WTC11 (cell line): ENCODE measurements around the gene TRMT44. TPM values are rescaled to one million over a fixed set of nuclear protein-coding genes. Genes with fewer than 3 reads are reported as not detected.

Source experiments
- ATAC-seq: fragments of 200-7000 bp; cut with Tn5 transposase; 2 replicates; pipeline ENCODE4 v1.10.0; 2021; ENCODE audit warnings: mild to moderate bottlenecking, moderate library complexity
- CTCF ChIA-PET: fragments of 300-600 bp; sonication (Branson Sonifier 250); formaldehyde crosslinking; loops from one replicate; lab custom pipeline; 2021; ENCODE audit warnings: antibody characterized with exemption; lab: Charles Lee
- POLR2A ChIA-PET: fragments of 350-600 bp; sonication (Branson Sonifier 250); formaldehyde crosslinking; loops from one replicate; lab custom pipeline; 2021; ENCODE audit warnings: antibody characterized with exemption; lab: Charles Lee
- DNase-seq: peaks from one replicate; pipeline ENCODE4 v3.0.0; 2021; ENCODE audit warnings: low spot score
- H3K27ac Mint-ChIP-seq: 2 replicates; pipeline ENCODE4 v1.8.0; 2021; ENCODE audit warnings: mixed read lengths
- H3K27me3 Mint-ChIP-seq: 2 replicates; pipeline ENCODE4 v1.8.0; 2021; ENCODE audit warnings: low read depth, mild to moderate bottlenecking, moderate library complexity, mixed read lengths
- H3K36me3 Mint-ChIP-seq: 2 replicates; pipeline ENCODE4 v1.8.0; 2021; ENCODE audit warnings: mixed read lengths
- H3K4me1 Mint-ChIP-seq: 2 replicates; pipeline ENCODE4 v1.8.0; 2022; ENCODE audit warnings: mixed read lengths
- H3K4me3 Mint-ChIP-seq: 2 replicates; pipeline ENCODE4 v1.8.0; 2021; ENCODE audit warnings: mild to moderate bottlenecking, moderate library complexity, mixed read lengths
- H3K9me3 Mint-ChIP-seq: 2 replicates; pipeline ENCODE4 v1.8.0; 2021; ENCODE audit warnings: mixed read lengths
- CBFB ChIP-seq: sonication (generic); formaldehyde crosslinking; IDR thresholded peaks from 2 replicates; pipeline ENCODE4 v1.8.1; 2022; ENCODE audit warnings: mild to moderate bottlenecking, low read depth, missing genetic modification reagents
- ESRRA ChIP-seq: sonication (generic); formaldehyde crosslinking; IDR thresholded peaks from 2 replicates; pipeline ENCODE4 v1.8.1; 2022; ENCODE audit warnings: mild to moderate bottlenecking, missing genetic modification reagents, borderline replicate concordance
- FOXP1 ChIP-seq: sonication (generic); formaldehyde crosslinking; IDR thresholded peaks from 2 replicates; pipeline ENCODE4 v1.8.0; 2022; ENCODE audit warnings: missing genetic modification reagents, mild to moderate bottlenecking, moderate library complexity, borderline replicate concordance
- GRHL2 ChIP-seq: fragments of 250-450 bp; sonication (Bioruptor Pico); IDR thresholded peaks from 2 replicates; pipeline ENCODE4 v1.8.0; 2022; ENCODE audit warnings: mild to moderate bottlenecking, moderate library complexity; ENCODE audit not compliant: insufficient replicate concordance, severe bottlenecking
- JAZF1 ChIP-seq: fragments of 250-450 bp; sonication (Bioruptor Pico); IDR thresholded peaks from 2 replicates; pipeline ENCODE4 v1.9.0; 2021; ENCODE audit warnings: moderate library complexity, mild to moderate bottlenecking, inconsistent platforms
- NR2C2 ChIP-seq: sonication (generic); formaldehyde crosslinking; IDR thresholded peaks from 2 replicates; pipeline ENCODE4 v1.8.0; 2022; ENCODE audit warnings: mild to moderate bottlenecking, missing genetic modification reagents
- PRRX2 ChIP-seq: fragments of 250-450 bp; sonication (Bioruptor Pico); IDR thresholded peaks from 2 replicates; pipeline ENCODE4 v1.8.0; 2021; ENCODE audit warnings: mild to moderate bottlenecking
- RORB ChIP-seq: fragments of 250-450 bp; sonication (Bioruptor Pico); IDR thresholded peaks from 2 replicates; pipeline ENCODE4 v1.9.0; 2021; ENCODE audit warnings: mild to moderate bottlenecking
- SMAD3 ChIP-seq: sonication (generic); formaldehyde crosslinking; IDR thresholded peaks from 2 replicates; pipeline ENCODE4 v1.8.0; 2022; ENCODE audit warnings: missing genetic modification reagents, mild to moderate bottlenecking, borderline replicate concordance
- ZBTB21 ChIP-seq: sonication (generic); formaldehyde crosslinking; IDR thresholded peaks from 2 replicates; pipeline ENCODE4 v1.8.1; 2023; ENCODE audit warnings: mild to moderate bottlenecking, missing genetic modification reagents, borderline replicate concordance
- ZNF121 ChIP-seq: sonication (generic); formaldehyde crosslinking; IDR thresholded peaks from 2 replicates; pipeline ENCODE4 v1.8.0; 2023; ENCODE audit warnings: missing genetic modification reagents
- ZNF263 ChIP-seq: sonication (generic); formaldehyde crosslinking; IDR thresholded peaks from 2 replicates; pipeline ENCODE4 v1.8.1; 2022; ENCODE audit warnings: low read depth, mild to moderate bottlenecking, moderate library complexity, missing genetic modification reagents
- total RNA-seq: library from RNA; stranded (reverse); gene quantifications from 3 replicates; pipeline ENCODE4 v1.2.3, GENCODE V29; 2021
- TF ChIP-seq, protein P1 (sequence below): sonication (generic); formaldehyde crosslinking; IDR thresholded peaks from 2 replicates; pipeline ENCODE4 v1.8.1; 2023; ENCODE audit warnings: mild to moderate bottlenecking, moderate library complexity, missing genetic modification reagents
- TF ChIP-seq, protein P2 (sequence below): fragments of 250-450 bp; sonication (Bioruptor Pico); IDR thresholded peaks from 2 replicates; pipeline ENCODE4 v1.9.0; 2021; ENCODE audit warnings: mild to moderate bottlenecking, borderline replicate concordance
- TF ChIP-seq, protein P3 (sequence below): sonication (generic); formaldehyde crosslinking; IDR thresholded peaks from 2 replicates; pipeline ENCODE4 v1.8.0; 2023; ENCODE audit warnings: mild to moderate bottlenecking, missing genetic modification reagents
- TF ChIP-seq, protein P4 (sequence below): sonication (generic); formaldehyde crosslinking; IDR thresholded peaks from 2 replicates; pipeline ENCODE4 v1.8.1; 2022; ENCODE audit warnings: mild to moderate bottlenecking, missing genetic modification reagents, moderate library complexity, borderline replicate concordance
- TF ChIP-seq, protein P5 (sequence below): sonication (generic); formaldehyde crosslinking; IDR thresholded peaks from 2 replicates; pipeline ENCODE4 v1.8.1; 2023; ENCODE audit warnings: mild to moderate bottlenecking, missing genetic modification reagents, moderate library complexity
- TF ChIP-seq, protein P6 (sequence below): sonication (generic); formaldehyde crosslinking; IDR thresholded peaks from 2 replicates; pipeline ENCODE4 v1.8.0; 2023; ENCODE audit warnings: missing genetic modification reagents, mild to moderate bottlenecking, borderline replicate concordance
- TF ChIP-seq, protein P7 (sequence below): sonication (generic); formaldehyde crosslinking; IDR thresholded peaks from 2 replicates; pipeline ENCODE4 v1.8.1; 2023; ENCODE audit warnings: mild to moderate bottlenecking, missing genetic modification reagents

The TRMT44 gene
- total RNA-seq, 1 experiment from 2014 or later, result 28.4 TPM

DNA sequence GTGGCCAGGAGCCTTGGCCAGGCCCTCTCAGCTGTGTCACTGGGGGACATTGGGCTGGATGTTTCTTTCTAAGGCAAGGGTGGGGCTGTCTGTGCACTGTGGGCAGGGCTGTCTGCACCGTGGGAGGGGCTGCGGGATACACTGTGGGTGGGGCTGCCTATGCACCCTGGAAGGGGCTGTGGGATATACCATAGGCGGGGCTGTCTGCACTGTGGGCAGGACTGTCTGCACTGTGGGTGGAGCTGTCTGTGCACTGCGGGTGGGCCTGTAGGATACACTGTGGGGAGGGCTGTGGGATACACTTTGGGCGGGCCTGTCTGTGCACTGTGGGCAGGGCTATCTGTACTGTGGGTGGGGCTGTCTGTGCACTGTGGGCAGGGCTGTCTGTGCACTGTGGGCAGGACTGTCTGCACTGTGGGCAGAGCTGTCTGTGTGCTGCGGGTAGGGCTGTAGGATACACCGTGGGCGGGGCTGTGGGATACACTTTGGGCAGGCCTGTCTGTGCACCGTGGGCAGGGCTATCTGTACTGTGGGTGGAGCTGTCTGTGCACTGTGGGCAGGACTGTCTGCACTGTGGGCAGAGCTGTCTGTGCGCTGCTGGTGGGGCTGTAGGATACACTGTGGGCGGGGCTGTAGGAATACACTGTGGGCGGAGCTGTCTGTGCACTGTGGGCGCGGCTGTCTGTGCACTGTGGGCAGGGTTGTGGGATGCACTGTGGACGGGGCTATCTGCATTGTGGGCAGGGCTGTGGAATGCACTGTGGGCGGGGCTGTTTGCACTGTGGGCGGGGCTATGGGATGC lies 31.1 kb upstream of the TRMT44 start:
- peaks cover 20% of the 10 kb centered on the region for H3K36me3 Mint-ChIP-seq
- ATAC-seq, result no peak
- H3K4me1 Mint-ChIP-seq, result peaks cover 9% of the 10 kb centered on the region
- H3K27ac Mint-ChIP-seq, result no peak overlapping the region
- H3K9me3 Mint-ChIP-seq, result peaks cover 13% of the 10 kb centered on the region
- ChIA-PET POLR2A (no interaction called here), CTCF (interaction anchor here (0.5 to 3.5 kb wide), 15 partner anchors 13 to 1666 kb away, joined by 3 to 25 read pairs (median 5); no protein-coding TSS in a partner anchor)
- no peak for DNase-seq
- H3K4me3 Mint-ChIP-seq, result no peak overlapping the region
- H3K27me3 Mint-ChIP-seq, result peaks cover 2% of the 10 kb centered on the region; the same call in 1 of the 2 replicates
- TF ChIP-seq, protein P1, sequence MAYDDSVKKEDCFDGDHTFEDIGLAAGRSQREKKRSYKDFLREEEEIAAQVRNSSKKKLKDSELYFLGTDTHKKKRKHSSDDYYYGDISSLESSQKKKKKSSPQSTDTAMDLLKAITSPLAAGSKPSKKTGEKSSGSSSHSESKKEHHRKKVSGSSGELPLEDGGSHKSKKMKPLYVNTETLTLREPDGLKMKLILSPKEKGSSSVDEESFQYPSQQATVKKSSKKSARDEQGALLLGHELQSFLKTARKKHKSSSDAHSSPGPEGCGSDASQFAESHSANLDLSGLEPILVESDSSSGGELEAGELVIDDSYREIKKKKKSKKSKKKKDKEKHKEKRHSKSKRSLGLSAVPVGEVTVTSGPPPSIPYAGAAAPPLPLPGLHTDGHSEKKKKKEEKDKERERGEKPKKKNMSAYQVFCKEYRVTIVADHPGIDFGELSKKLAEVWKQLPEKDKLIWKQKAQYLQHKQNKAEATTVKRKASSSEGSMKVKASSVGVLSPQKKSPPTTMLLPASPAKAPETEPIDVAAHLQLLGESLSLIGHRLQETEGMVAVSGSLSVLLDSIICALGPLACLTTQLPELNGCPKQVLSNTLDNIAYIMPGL (CRISPR knock-in tag), result no peak
- TF ChIP-seq, protein P2, sequence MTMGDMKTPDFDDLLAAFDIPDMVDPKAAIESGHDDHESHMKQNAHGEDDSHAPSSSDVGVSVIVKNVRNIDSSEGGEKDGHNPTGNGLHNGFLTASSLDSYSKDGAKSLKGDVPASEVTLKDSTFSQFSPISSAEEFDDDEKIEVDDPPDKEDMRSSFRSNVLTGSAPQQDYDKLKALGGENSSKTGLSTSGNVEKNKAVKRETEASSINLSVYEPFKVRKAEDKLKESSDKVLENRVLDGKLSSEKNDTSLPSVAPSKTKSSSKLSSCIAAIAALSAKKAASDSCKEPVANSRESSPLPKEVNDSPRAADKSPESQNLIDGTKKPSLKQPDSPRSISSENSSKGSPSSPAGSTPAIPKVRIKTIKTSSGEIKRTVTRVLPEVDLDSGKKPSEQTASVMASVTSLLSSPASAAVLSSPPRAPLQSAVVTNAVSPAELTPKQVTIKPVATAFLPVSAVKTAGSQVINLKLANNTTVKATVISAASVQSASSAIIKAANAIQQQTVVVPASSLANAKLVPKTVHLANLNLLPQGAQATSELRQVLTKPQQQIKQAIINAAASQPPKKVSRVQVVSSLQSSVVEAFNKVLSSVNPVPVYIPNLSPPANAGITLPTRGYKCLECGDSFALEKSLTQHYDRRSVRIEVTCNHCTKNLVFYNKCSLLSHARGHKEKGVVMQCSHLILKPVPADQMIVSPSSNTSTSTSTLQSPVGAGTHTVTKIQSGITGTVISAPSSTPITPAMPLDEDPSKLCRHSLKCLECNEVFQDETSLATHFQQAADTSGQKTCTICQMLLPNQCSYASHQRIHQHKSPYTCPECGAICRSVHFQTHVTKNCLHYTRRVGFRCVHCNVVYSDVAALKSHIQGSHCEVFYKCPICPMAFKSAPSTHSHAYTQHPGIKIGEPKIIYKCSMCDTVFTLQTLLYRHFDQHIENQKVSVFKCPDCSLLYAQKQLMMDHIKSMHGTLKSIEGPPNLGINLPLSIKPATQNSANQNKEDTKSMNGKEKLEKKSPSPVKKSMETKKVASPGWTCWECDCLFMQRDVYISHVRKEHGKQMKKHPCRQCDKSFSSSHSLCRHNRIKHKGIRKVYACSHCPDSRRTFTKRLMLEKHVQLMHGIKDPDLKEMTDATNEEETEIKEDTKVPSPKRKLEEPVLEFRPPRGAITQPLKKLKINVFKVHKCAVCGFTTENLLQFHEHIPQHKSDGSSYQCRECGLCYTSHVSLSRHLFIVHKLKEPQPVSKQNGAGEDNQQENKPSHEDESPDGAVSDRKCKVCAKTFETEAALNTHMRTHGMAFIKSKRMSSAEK (CRISPR knock-in tag), result no peak
- TF ChIP-seq, protein P3, sequence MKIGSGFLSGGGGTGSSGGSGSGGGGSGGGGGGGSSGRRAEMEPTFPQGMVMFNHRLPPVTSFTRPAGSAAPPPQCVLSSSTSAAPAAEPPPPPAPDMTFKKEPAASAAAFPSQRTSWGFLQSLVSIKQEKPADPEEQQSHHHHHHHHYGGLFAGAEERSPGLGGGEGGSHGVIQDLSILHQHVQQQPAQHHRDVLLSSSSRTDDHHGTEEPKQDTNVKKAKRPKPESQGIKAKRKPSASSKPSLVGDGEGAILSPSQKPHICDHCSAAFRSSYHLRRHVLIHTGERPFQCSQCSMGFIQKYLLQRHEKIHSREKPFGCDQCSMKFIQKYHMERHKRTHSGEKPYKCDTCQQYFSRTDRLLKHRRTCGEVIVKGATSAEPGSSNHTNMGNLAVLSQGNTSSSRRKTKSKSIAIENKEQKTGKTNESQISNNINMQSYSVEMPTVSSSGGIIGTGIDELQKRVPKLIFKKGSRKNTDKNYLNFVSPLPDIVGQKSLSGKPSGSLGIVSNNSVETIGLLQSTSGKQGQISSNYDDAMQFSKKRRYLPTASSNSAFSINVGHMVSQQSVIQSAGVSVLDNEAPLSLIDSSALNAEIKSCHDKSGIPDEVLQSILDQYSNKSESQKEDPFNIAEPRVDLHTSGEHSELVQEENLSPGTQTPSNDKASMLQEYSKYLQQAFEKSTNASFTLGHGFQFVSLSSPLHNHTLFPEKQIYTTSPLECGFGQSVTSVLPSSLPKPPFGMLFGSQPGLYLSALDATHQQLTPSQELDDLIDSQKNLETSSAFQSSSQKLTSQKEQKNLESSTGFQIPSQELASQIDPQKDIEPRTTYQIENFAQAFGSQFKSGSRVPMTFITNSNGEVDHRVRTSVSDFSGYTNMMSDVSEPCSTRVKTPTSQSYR (CRISPR knock-in tag), result no peak
- no peak for TF ChIP-seq FOXP1 (CRISPR knock-in tag)
- TF ChIP-seq CBFB, result no peak
- TF ChIP-seq ZNF263 (CRISPR knock-in tag), result no peak
- no peak for TF ChIP-seq SMAD3 (CRISPR knock-in tag)
- TF ChIP-seq, protein P4, sequence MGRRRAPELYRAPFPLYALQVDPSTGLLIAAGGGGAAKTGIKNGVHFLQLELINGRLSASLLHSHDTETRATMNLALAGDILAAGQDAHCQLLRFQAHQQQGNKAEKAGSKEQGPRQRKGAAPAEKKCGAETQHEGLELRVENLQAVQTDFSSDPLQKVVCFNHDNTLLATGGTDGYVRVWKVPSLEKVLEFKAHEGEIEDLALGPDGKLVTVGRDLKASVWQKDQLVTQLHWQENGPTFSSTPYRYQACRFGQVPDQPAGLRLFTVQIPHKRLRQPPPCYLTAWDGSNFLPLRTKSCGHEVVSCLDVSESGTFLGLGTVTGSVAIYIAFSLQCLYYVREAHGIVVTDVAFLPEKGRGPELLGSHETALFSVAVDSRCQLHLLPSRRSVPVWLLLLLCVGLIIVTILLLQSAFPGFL (CRISPR knock-in tag), result no peak
- TF ChIP-seq JAZF1 (CRISPR knock-in tag), result no peak
- TF ChIP-seq ESRRA (CRISPR knock-in tag), result no peak
- TF ChIP-seq, protein P5, sequence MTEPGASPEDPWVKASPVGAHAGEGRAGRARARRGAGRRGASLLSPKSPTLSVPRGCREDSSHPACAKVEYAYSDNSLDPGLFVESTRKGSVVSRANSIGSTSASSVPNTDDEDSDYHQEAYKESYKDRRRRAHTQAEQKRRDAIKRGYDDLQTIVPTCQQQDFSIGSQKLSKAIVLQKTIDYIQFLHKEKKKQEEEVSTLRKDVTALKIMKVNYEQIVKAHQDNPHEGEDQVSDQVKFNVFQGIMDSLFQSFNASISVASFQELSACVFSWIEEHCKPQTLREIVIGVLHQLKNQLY (CRISPR knock-in tag), result no peak
- TF ChIP-seq, protein P6, sequence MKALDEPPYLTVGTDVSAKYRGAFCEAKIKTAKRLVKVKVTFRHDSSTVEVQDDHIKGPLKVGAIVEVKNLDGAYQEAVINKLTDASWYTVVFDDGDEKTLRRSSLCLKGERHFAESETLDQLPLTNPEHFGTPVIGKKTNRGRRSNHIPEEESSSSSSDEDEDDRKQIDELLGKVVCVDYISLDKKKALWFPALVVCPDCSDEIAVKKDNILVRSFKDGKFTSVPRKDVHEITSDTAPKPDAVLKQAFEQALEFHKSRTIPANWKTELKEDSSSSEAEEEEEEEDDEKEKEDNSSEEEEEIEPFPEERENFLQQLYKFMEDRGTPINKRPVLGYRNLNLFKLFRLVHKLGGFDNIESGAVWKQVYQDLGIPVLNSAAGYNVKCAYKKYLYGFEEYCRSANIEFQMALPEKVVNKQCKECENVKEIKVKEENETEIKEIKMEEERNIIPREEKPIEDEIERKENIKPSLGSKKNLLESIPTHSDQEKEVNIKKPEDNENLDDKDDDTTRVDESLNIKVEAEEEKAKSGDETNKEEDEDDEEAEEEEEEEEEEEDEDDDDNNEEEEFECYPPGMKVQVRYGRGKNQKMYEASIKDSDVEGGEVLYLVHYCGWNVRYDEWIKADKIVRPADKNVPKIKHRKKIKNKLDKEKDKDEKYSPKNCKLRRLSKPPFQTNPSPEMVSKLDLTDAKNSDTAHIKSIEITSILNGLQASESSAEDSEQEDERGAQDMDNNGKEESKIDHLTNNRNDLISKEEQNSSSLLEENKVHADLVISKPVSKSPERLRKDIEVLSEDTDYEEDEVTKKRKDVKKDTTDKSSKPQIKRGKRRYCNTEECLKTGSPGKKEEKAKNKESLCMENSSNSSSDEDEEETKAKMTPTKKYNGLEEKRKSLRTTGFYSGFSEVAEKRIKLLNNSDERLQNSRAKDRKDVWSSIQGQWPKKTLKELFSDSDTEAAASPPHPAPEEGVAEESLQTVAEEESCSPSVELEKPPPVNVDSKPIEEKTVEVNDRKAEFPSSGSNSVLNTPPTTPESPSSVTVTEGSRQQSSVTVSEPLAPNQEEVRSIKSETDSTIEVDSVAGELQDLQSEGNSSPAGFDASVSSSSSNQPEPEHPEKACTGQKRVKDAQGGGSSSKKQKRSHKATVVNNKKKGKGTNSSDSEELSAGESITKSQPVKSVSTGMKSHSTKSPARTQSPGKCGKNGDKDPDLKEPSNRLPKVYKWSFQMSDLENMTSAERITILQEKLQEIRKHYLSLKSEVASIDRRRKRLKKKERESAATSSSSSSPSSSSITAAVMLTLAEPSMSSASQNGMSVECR (CRISPR knock-in tag), result no peak
- TF ChIP-seq ZNF121, result no peak
- TF ChIP-seq NR2C2 (CRISPR knock-in tag), result no peak
- TF ChIP-seq GRHL2, result no peak
- TF ChIP-seq, protein P7, sequence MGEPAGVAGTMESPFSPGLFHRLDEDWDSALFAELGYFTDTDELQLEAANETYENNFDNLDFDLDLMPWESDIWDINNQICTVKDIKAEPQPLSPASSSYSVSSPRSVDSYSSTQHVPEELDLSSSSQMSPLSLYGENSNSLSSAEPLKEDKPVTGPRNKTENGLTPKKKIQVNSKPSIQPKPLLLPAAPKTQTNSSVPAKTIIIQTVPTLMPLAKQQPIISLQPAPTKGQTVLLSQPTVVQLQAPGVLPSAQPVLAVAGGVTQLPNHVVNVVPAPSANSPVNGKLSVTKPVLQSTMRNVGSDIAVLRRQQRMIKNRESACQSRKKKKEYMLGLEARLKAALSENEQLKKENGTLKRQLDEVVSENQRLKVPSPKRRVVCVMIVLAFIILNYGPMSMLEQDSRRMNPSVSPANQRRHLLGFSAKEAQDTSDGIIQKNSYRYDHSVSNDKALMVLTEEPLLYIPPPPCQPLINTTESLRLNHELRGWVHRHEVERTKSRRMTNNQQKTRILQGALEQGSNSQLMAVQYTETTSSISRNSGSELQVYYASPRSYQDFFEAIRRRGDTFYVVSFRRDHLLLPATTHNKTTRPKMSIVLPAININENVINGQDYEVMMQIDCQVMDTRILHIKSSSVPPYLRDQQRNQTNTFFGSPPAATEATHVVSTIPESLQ (CRISPR knock-in tag), result no peak
- TF ChIP-seq RORB (CRISPR knock-in tag), result no peak
- TF ChIP-seq ZBTB21 (CRISPR knock-in tag), result no peak
- TF ChIP-seq PRRX2, result no peak
